Parathyroid adenoma (tissue), 2 donors: ENCODE measurements around the gene REL.

Experiments
- H2AFZ ChIP-seq: fragments of 300-600 bp; sonication (generic); one replicate; pipeline ENCODE4 v1.7.0; 2017; ENCODE audit warnings: antibody characterized with exemption, mild to moderate bottlenecking
- H3K27ac ChIP-seq: fragments of 300-600 bp; sonication (generic); one replicate; pipeline ENCODE4 v1.7.0; 2017
- H3K27me3 ChIP-seq: fragments of 300-600 bp; sonication (generic); one replicate; pipeline ENCODE4 v1.7.0; 2017; ENCODE audit warnings: low read length; ENCODE audit not compliant: control insufficient read depth, insufficient read depth
- H3K36me3 ChIP-seq: fragments of 300-600 bp; sonication (generic); one replicate; pipeline ENCODE4 v1.7.0; 2017; ENCODE audit warnings: low read length; ENCODE audit not compliant: control insufficient read depth, insufficient read depth
- H3K4me1 ChIP-seq: fragments of 300-600 bp; sonication (generic); one replicate; pipeline ENCODE4 v1.7.0; 2017; ENCODE audit warnings: control low read depth
- H3K4me2 ChIP-seq: fragments of 300-600 bp; sonication (generic); one replicate; pipeline ENCODE4 v1.7.0; 2017; ENCODE audit warnings: low read length
- H3K4me3 ChIP-seq: fragments of 300-600 bp; sonication (generic); one replicate; pipeline ENCODE4 v1.7.0; 2017; ENCODE audit warnings: low read depth, low read length
- H3K79me2 ChIP-seq: fragments of 300-600 bp; sonication (generic); one replicate; pipeline ENCODE4 v1.7.0; 2017; ENCODE audit warnings: control low read depth
- H3K9ac ChIP-seq: fragments of 300-600 bp; sonication (generic); one replicate; pipeline ENCODE4 v1.7.0; 2017; ENCODE audit warnings: mild to moderate bottlenecking
- H3K9me3 ChIP-seq: fragments of 300-600 bp; sonication (generic); one replicate; pipeline ENCODE4 v1.7.0; 2017; ENCODE audit warnings: low read length; ENCODE audit not compliant: control insufficient read depth
- TF ChIP-seq, protein P1 (sequence below): fragments of 300-600 bp; sonication (generic); IDR thresholded peaks from one replicate; pipeline ENCODE4 v1.7.0; 2017; ENCODE audit warnings: antibody characterized with exemption, mild to moderate bottlenecking
- donor health status: primary hyperparathyroidism.

Gene REL

DNA sequence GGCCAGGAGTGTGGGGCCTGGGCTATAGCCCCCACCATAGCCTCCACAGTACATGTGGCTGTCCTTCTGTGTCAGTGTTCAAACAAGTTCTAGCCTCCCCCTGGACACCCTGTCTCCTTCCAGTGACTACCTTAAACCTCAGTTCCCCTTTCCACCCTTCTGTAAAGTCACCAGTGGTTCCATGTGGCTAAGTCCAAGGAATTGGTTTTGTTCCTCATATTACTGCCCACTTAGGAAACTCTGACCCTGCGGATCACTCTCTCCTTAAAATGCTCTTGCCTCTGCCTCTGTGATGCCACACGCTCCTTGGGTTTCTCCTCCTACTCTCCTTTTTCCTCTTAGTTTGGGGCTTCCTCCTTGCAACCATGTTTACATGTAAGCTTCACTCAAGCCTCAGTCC, 27.8 kb upstream of the REL start:
- TF ChIP-seq, protein P1, sequence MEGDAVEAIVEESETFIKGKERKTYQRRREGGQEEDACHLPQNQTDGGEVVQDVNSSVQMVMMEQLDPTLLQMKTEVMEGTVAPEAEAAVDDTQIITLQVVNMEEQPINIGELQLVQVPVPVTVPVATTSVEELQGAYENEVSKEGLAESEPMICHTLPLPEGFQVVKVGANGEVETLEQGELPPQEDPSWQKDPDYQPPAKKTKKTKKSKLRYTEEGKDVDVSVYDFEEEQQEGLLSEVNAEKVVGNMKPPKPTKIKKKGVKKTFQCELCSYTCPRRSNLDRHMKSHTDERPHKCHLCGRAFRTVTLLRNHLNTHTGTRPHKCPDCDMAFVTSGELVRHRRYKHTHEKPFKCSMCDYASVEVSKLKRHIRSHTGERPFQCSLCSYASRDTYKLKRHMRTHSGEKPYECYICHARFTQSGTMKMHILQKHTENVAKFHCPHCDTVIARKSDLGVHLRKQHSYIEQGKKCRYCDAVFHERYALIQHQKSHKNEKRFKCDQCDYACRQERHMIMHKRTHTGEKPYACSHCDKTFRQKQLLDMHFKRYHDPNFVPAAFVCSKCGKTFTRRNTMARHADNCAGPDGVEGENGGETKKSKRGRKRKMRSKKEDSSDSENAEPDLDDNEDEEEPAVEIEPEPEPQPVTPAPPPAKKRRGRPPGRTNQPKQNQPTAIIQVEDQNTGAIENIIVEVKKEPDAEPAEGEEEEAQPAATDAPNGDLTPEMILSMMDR = no peak

GRCh38 chr2:60855989-60856669, 25.2 kb upstream of the REL start:
- TF ChIP-seq, protein P1 = no peak
- H3K4me3 ChIP-seq = no peak overlapping the region
- no peak overlapping the region for H3K27ac ChIP-seq

More for the DNA sequence above, 27.8 kb upstream of the REL start:
- Histone ChIP-seq H3K4me3 (no peak overlapping the region), H3K27me3 (no peaks in the 10 kb centered on the region), H3K9me3 (no peaks in the 10 kb centered on the region), H2AFZ (no peak overlapping the region), H3K9ac (no peak overlapping the region), H3K36me3 (no peaks in the 10 kb centered on the region), H3K27ac (no peak overlapping the region), H3K4me1 (no peaks in the 10 kb centered on the region), H3K4me2 (no peak overlapping the region), H3K79me2 (no peaks in the 10 kb centered on the region)

GRCh38 chr2:60857056-60857455, 24.3 kb upstream of the REL start:
- no peaks in the 10 kb centered on the region for H3K79me2 ChIP-seq
- no peak overlapping the region for H3K9ac ChIP-seq
- no peak overlapping the region for H3K27ac ChIP-seq
- no peaks in the 10 kb centered on the region for H3K9me3 ChIP-seq
- no peak overlapping the region for H2AFZ ChIP-seq
- no peak overlapping the region for H3K4me2 ChIP-seq
- no peak overlapping the region for H3K4me3 ChIP-seq
- TF ChIP-seq, protein P1 = no peak
- H3K36me3 ChIP-seq = no peaks in the 10 kb centered on the region
- H3K4me1 ChIP-seq = no peaks in the 10 kb centered on the region
- H3K27me3 ChIP-seq = no peaks in the 10 kb centered on the region

More at GRCh38 chr2:60855989-60856669, 25.2 kb upstream of the REL start:
- Histone ChIP-seq H3K4me1 (no peaks in the 10 kb centered on the region), H3K27me3 (no peaks in the 10 kb centered on the region), H3K36me3 (no peaks in the 10 kb centered on the region), H3K4me2 (no peak overlapping the region), H3K9ac (no peak overlapping the region), H2AFZ (no peak overlapping the region), H3K9me3 (no peaks in the 10 kb centered on the region), H3K79me2 (no peaks in the 10 kb centered on the region)

DNA sequence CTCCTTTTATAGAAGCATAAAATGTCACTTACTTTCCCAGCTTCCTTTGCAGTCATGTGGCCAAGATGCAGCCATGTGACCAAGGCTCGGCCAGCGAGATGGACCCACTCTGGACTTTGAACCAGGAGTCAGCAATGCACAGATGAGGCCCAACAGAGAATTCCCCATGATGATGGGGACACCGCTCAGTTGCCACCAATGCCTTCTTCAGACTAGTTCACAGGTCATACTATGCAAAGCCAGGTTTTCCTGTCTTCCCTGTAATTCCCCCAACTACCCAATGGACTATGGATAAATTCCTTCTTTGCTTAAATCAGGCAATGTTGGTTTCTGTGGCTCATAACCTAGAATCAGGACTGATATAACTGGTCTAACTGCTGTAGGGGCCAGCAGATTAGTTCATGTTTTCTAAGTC, 22.5 kb upstream of the REL start:
- Histone ChIP-seq H3K79me2 (no peaks in the 10 kb centered on the region), H3K36me3 (no peaks in the 10 kb centered on the region), H3K9me3 (no peaks in the 10 kb centered on the region), H3K4me1 (no peaks in the 10 kb centered on the region), H3K27ac (no peak overlapping the region), H3K9ac (no peak overlapping the region), H3K4me3 (no peak overlapping the region), H3K4me2 (no peak overlapping the region), H2AFZ (no peak overlapping the region), H3K27me3 (no peaks in the 10 kb centered on the region)
- TF ChIP-seq, protein P1 = no peak

- no peak overlapping the region for H3K4me3 ChIP-seq
- H3K36me3 ChIP-seq = no peaks in the 10 kb centered on the region
- no peak overlapping the region for H3K4me2 ChIP-seq
- H3K4me1 ChIP-seq = no peaks in the 10 kb centered on the region
- no peak overlapping the region for H2AFZ ChIP-seq
- no peaks in the 10 kb centered on the region for H3K27me3 ChIP-seq
- TF ChIP-seq, protein P1 = no peak
- H3K79me2 ChIP-seq = no peaks in the 10 kb centered on the region
- H3K9me3 ChIP-seq = no peaks in the 10 kb centered on the region
- H3K9ac ChIP-seq = no peak overlapping the region
- H3K27ac ChIP-seq = no peak overlapping the region
These were observed 19.6 kb upstream of the REL start for GRCh38 chr2:60861736-60862135.
